ENCODE results near the gene ZBTB3. TPM values are rescaled to one million over a fixed set of nuclear protein-coding genes. Genes with fewer than 3 reads are reported as not detected.

ZBTB3 gene
- total and polyA plus RNA-seq, 4 donors = 1.5 to 6.4 (median 4.2) TPM

DNA sequence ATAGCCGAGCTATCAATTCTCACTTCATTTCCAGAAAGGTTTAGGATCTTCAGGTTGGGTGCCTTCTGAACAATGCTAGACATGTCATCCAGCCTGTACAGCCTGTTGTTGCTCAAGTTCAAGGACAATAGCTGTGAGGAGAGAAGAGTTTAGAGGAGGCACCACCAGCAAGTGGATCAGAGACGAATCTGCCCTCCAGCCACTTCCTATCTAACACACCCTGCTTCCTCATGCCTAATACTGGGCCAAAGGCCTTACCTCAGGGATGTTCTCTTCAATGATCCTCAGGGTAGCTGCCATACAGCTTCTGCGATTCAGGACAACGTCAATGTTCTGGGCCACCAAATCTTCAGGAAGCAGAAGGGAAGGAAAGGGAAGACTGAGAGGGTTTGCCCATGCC is 47.1 kb upstream of the ZBTB3 start:
- Histone ChIP-seq H3K9ac (ENCODE audit: low read depth in 1 of 2, low read length in 2 of 2) (no peak overlapping the region), H3K9me3 (ENCODE audit: control insufficient read depth in 4 of 4, low read length in 3 of 4) (no peaks in the 10 kb centered on the region), H3K27me3 (ENCODE audit: control insufficient read depth in 4 of 4, insufficient read depth in 4 of 4, low read length in 3 of 4) (no peaks in the 10 kb centered on the region), H3K4me3 (ENCODE audit: low read depth in 1 of 3, low read length in 3 of 3) (no peak overlapping the region), H3K36me3 (ENCODE audit: control insufficient read depth in 4 of 4, insufficient read depth in 3 of 4, low read depth in 1 of 4, low read length in 3 of 4) (peaks cover 20 to 65% (median 51%) of the 10 kb centered on the region in 4 donors), H3K4me1 (ENCODE audit: control insufficient read depth in 4 of 4, insufficient read depth in 4 of 4, low read length in 3 of 4) (peaks cover 0 to 20% (median 12%) of the 10 kb centered on the region in 4 donors), H3K27ac (ENCODE audit: low read depth in 1 of 2, low read length in 2 of 2) (no peak overlapping the region)
- 92% methylated on average over 4 of the region's 4 CpGs for WGBS
- DNase-seq (ENCODE audit: low spot score) = no peak
- TF ChIP-seq SP1 (IDR thresholded peaks at IDR 0.05) (no peak), RAD21 (IDR thresholded peaks at IDR 0.05) (no peak), YY1 (IDR thresholded peaks at IDR 0.05) (no peak), HNF4G (IDR thresholded peaks at IDR 0.05) (no peak), GABPA (IDR thresholded peaks at IDR 0.05 in 1 of 2, conservative IDR thresholded peaks at IDR 0.05 in 1 of 2) (no peak), FOXA2 (IDR thresholded peaks at IDR 0.05) (no peak)
- TF ChIP-seq, protein P1, sequence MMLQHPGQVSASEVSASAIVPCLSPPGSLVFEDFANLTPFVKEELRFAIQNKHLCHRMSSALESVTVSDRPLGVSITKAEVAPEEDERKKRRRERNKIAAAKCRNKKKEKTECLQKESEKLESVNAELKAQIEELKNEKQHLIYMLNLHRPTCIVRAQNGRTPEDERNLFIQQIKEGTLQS (IDR thresholded peaks at IDR 0.05) = no peak
- TF ChIP-seq, protein P2, sequence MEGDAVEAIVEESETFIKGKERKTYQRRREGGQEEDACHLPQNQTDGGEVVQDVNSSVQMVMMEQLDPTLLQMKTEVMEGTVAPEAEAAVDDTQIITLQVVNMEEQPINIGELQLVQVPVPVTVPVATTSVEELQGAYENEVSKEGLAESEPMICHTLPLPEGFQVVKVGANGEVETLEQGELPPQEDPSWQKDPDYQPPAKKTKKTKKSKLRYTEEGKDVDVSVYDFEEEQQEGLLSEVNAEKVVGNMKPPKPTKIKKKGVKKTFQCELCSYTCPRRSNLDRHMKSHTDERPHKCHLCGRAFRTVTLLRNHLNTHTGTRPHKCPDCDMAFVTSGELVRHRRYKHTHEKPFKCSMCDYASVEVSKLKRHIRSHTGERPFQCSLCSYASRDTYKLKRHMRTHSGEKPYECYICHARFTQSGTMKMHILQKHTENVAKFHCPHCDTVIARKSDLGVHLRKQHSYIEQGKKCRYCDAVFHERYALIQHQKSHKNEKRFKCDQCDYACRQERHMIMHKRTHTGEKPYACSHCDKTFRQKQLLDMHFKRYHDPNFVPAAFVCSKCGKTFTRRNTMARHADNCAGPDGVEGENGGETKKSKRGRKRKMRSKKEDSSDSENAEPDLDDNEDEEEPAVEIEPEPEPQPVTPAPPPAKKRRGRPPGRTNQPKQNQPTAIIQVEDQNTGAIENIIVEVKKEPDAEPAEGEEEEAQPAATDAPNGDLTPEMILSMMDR (IDR thresholded peaks at IDR 0.05; ENCODE audit: low read depth, low read length, missing input control) = no peak

GRCh38 chr11:62799486-62799885 is 45.5 kb upstream of the ZBTB3 start:
- no peaks in the 10 kb centered on the region for H3K9me3 ChIP-seq (ENCODE audit: control insufficient read depth in 4 of 4, low read length in 3 of 4)
- no peak overlapping the region for H3K9ac ChIP-seq (ENCODE audit: low read depth in 1 of 2, low read length in 2 of 2)
- H3K4me3 ChIP-seq (ENCODE audit: low read depth in 1 of 3, low read length in 3 of 3) = no peak overlapping the region
- H3K27ac ChIP-seq (ENCODE audit: low read depth in 1 of 2, low read length in 2 of 2) = no peak overlapping the region
- peaks cover 0 to 11% (median 8%) of the 10 kb centered on the region in 4 donors for H3K4me1 ChIP-seq (ENCODE audit: control insufficient read depth in 4 of 4, insufficient read depth in 4 of 4, low read length in 3 of 4)
- no peak for DNase-seq (ENCODE audit: low spot score)
- TF ChIP-seq TAF1 (conservative IDR thresholded peaks at IDR 0.05) (no peak), RAD21 (IDR thresholded peaks at IDR 0.05) (no peak), HNF4G (IDR thresholded peaks at IDR 0.05) (no peak), NR2F2 (IDR thresholded peaks at IDR 0.05) (no peak), YY1 (IDR thresholded peaks at IDR 0.05) (no peak), GABPA (IDR thresholded peaks at IDR 0.05 in 1 of 2, conservative IDR thresholded peaks at IDR 0.05 in 1 of 2) (no peak)
- TF ChIP-seq, protein P1 (IDR thresholded peaks at IDR 0.05) = no peak
- peaks cover 20 to 79% (median 63%) of the 10 kb centered on the region in 4 donors for H3K36me3 ChIP-seq (ENCODE audit: control insufficient read depth in 4 of 4, insufficient read depth in 3 of 4, low read depth in 1 of 4, low read length in 3 of 4)
- WGBS = 96% methylated on average over 10 of the region's 10 CpGs
- H3K27me3 ChIP-seq (ENCODE audit: control insufficient read depth in 4 of 4, insufficient read depth in 4 of 4, low read length in 3 of 4) = no peaks in the 10 kb centered on the region

- TF ChIP-seq RAD21 (IDR thresholded peaks at IDR 0.05) = no peak
- TF ChIP-seq TAF1 (conservative IDR thresholded peaks at IDR 0.05) = no peak
- TF ChIP-seq, protein P3, sequence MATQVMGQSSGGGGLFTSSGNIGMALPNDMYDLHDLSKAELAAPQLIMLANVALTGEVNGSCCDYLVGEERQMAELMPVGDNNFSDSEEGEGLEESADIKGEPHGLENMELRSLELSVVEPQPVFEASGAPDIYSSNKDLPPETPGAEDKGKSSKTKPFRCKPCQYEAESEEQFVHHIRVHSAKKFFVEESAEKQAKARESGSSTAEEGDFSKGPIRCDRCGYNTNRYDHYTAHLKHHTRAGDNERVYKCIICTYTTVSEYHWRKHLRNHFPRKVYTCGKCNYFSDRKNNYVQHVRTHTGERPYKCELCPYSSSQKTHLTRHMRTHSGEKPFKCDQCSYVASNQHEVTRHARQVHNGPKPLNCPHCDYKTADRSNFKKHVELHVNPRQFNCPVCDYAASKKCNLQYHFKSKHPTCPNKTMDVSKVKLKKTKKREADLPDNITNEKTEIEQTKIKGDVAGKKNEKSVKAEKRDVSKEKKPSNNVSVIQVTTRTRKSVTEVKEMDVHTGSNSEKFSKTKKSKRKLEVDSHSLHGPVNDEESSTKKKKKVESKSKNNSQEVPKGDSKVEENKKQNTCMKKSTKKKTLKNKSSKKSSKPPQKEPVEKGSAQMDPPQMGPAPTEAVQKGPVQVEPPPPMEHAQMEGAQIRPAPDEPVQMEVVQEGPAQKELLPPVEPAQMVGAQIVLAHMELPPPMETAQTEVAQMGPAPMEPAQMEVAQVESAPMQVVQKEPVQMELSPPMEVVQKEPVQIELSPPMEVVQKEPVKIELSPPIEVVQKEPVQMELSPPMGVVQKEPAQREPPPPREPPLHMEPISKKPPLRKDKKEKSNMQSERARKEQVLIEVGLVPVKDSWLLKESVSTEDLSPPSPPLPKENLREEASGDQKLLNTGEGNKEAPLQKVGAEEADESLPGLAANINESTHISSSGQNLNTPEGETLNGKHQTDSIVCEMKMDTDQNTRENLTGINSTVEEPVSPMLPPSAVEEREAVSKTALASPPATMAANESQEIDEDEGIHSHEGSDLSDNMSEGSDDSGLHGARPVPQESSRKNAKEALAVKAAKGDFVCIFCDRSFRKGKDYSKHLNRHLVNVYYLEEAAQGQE (IDR thresholded peaks at IDR 0.05) = no peak
- no peak for TF ChIP-seq ZBTB33 (IDR thresholded peaks at IDR 0.05)
- no peak for TF ChIP-seq YY1 (IDR thresholded peaks at IDR 0.05)
- TF ChIP-seq NR2F2 (IDR thresholded peaks at IDR 0.05) = no peak
- TF ChIP-seq, protein P4, sequence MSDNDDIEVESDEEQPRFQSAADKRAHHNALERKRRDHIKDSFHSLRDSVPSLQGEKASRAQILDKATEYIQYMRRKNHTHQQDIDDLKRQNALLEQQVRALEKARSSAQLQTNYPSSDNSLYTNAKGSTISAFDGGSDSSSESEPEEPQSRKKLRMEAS (IDR thresholded peaks at IDR 0.05) = no peak
- TF ChIP-seq JUND (IDR thresholded peaks at IDR 0.05) = no peak
- TF ChIP-seq, protein P1 (IDR thresholded peaks at IDR 0.05) = no peak
- Histone ChIP-seq H3K9me3 (ENCODE audit: control insufficient read depth in 4 of 4, low read length in 3 of 4) (no peaks in the 10 kb centered on the region), H3K9ac (ENCODE audit: low read depth in 1 of 2, low read length in 2 of 2) (no peak overlapping the region), H3K4me3 (ENCODE audit: low read depth in 1 of 3, low read length in 3 of 3) (no peak overlapping the region), H3K27ac (ENCODE audit: low read depth in 1 of 2, low read length in 2 of 2) (no peak overlapping the region), H3K27me3 (ENCODE audit: control insufficient read depth in 4 of 4, insufficient read depth in 4 of 4, low read length in 3 of 4) (no peaks in the 10 kb centered on the region), H3K36me3 (ENCODE audit: control insufficient read depth in 4 of 4, insufficient read depth in 3 of 4, low read depth in 1 of 4, low read length in 3 of 4) (peaks cover 20 to 77% (median 61%) of the 10 kb centered on the region in 4 donors), H3K4me1 (ENCODE audit: control insufficient read depth in 4 of 4, insufficient read depth in 4 of 4, low read length in 3 of 4) (peaks cover 0 to 8% (median 6%) of the 10 kb centered on the region in 4 donors)
- no peak for DNase-seq (ENCODE audit: low spot score)
- 92% methylated on average over 7 of the region's 7 CpGs for WGBS
These were observed 42.3 kb upstream of the ZBTB3 start for GRCh38 chr11:62796281-62796680.
